ENCODE measurements around the gene USP15. TPM values are rescaled to one million over a fixed set of nuclear protein-coding genes. Genes with fewer than 3 reads are reported as not detected.

USP15 gene
- total and polyA plus RNA-seq, 2 donors (not counting 3 experiments of a cell fraction or from before 2014, with no cell fraction given): 20.0 to 61.8 TPM

GRCh38 chr12:62371661-62372060 is 111.5 kb downstream of the USP15 start:
- DNase-seq (ENCODE audit: low read depth, low spot score): no peak
- TF ChIP-seq POLR2A (IDR thresholded peaks at IDR 0.05; ENCODE audit: low read depth, low read length) (no peak), FOS (IDR thresholded peaks at IDR 0.05; ENCODE audit: borderline replicate concordance, insufficient read depth, low read length) (no peak), JUN (IDR thresholded peaks at IDR 0.05; ENCODE audit: borderline replicate concordance, insufficient read depth, insufficient read length, low read depth) (no peak), POLR2AphosphoS5 (IDR thresholded peaks at IDR 0.05; ENCODE audit: insufficient read depth, low read depth, low read length) (no peak), GATA2 (IDR thresholded peaks at IDR 0.05; ENCODE audit: insufficient read depth, insufficient read length, low read depth, low read length) (no peak), CTCF (IDR thresholded peaks at IDR 0.05; ENCODE audit: extremely low read depth in 1 of 2, insufficient read depth in 1 of 2, low read depth in 1 of 2, low read length in 2 of 2) (no peak), MYC (IDR thresholded peaks at IDR 0.05; ENCODE audit: low read depth, low read length) (no peak), EZH2 (IDR thresholded peaks at IDR 0.05; ENCODE audit: borderline replicate concordance, low read depth, low read length, severe bottlenecking) (no peak)
- TF ChIP-seq, protein P1, sequence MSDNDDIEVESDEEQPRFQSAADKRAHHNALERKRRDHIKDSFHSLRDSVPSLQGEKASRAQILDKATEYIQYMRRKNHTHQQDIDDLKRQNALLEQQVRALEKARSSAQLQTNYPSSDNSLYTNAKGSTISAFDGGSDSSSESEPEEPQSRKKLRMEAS (IDR thresholded peaks at IDR 0.05; ENCODE audit: insufficient read depth, insufficient read length): no peak
- intact Hi-C loops (cut with micrococcal nuclease) (loop anchor here (2.0 to 5.0 kb wide), 2 partner anchors 35 to 109 kb away; partner anchors contain the start of gene USP15), dilution Hi-C loops (cut with MboI; ENCODE audit: extremely low pct_ligation_motif_present, low sequenced_read_pairs) (no loop called here)
- Histone ChIP-seq H3K9ac (replicated peaks; ENCODE audit: extremely low read depth, insufficient read depth, low read length) (no peak overlapping the region), H3K9me1 (replicated peaks; ENCODE audit: control insufficient read depth, extremely low read depth, insufficient read depth, low read length) (no peaks in the 10 kb centered on the region), H3K4me1 (ENCODE audit: control insufficient read depth, extremely low read depth, insufficient read depth, low read length) (peaks cover 8% of the 10 kb centered on the region), H3K9me3 (replicated peaks; ENCODE audit: control insufficient read depth, insufficient read depth, low read length) (no peaks in the 10 kb centered on the region), H3K27ac (ENCODE audit: insufficient read depth, low read depth, low read length) (no peak overlapping the region), H3K4me2 (ENCODE audit: insufficient read depth, low read length) (no peak overlapping the region), H2AFZ (ENCODE audit: low read depth, low read length) (no peak overlapping the region), H3K36me3 (ENCODE audit: control insufficient read depth in 2 of 2, extremely low read depth in 1 of 2, insufficient read depth in 2 of 2, low read length in 2 of 2) (no peaks in the 10 kb centered on the region), H3K4me3 (replicated peaks in 1 of 3; ENCODE audit: insufficient read depth in 1 of 3, low read depth in 1 of 3, low read length in 3 of 3) (no peak overlapping the region), H3K79me2 (ENCODE audit: control insufficient read depth, insufficient read depth, low read length) (peaks cover 11% of the 10 kb centered on the region), H3K27me3 (ENCODE audit: control insufficient read depth in 2 of 2, insufficient read depth in 2 of 2, low read length in 2 of 2) (no peaks in the 10 kb centered on the region), H4K20me1 (replicated peaks; ENCODE audit: control insufficient read depth, extremely low read depth, insufficient read depth, low read length) (no peaks in the 10 kb centered on the region)
- no peak for FAIRE-seq
- ChIA-PET CTCF (interaction anchor here (1.2 to 1.5 kb wide), 3 partner anchors 9 to 59 kb away, joined by 4 to 7 read pairs (median 4); no protein-coding TSS in a partner anchor), POLR2A (no interaction called here)
- no TSS peak for BruUV-seq (replicated peaks)

Data from endothelial cell of umbilical vein (primary cell).